ENCODE data around the gene C6orf89.
"Not testable (repeated sequence)": the region's sequence is repeated elsewhere in the genome, so short reads cannot be mapped to it uniquely, and the experiment has no call there.

C6orf89 gene

GRCh38 chr6:36888115-36888643 is 2.4 kb downstream of the C6orf89 start:
- no peak for DNase-seq

DNA sequence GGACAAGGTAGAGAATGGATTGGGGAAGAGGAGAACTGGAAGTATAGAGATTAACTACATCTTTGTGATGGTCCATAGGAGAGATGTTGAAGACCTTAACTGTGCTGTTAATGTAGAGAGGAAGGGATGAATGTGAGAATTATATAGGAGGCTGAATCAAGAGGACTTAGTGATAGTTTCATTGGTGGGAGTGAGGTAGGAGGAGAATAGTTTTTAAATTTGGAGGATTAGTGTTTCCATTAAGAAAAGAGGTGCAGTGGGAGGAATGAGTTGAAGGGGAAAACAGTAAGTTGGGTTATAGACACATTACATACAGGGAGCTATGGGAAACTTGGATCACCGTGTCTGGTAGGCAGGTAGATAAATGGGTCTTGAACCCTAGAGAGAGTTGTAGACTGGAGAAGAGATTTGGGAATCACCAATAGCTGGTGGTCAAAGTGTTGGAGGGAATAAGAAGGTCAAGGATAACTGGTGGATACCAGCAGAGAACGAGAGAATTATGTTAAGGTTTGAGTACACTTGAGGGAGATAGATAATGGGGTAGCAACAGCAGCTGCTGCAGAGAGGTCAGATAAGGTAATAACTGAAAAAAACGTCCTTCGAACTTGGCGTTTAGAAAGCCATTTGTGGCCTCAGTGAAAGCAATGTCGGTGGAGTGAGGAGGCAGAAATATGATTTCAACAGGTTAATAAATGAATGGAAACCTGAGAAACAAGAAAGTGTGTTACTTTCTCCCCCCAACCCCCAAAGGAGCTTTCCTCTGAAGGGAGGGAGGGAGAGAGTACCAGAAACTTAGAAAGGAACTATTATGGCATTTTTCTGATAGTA is 3.1 kb downstream of the C6orf89 start:
- peak; percentile 76 for DNase-seq

GRCh38 chr6:36890112-36890663 is 4.4 kb downstream of the C6orf89 start:
- no peak for DNase-seq

DNA sequence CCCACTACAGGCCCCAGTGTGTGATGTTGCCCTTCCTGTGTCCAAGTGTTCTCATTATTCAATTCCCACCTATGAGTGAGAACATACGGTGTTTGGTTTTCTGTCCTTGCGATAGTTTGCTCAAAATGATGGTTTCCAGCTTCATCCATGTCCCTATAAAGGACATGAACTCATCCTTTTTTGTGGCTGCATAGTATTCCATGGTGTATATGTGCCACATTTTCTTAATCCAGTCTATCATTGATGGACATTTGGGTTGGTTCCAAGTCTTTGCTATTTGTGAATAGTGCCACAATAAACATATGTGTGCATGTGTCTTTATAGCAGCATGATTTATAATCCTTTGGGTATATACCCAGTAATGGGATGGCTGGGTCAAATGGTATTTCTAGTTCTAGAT is 5.4 kb downstream of the C6orf89 start:
- not testable (repeated sequence) for DNase-seq

DNA sequence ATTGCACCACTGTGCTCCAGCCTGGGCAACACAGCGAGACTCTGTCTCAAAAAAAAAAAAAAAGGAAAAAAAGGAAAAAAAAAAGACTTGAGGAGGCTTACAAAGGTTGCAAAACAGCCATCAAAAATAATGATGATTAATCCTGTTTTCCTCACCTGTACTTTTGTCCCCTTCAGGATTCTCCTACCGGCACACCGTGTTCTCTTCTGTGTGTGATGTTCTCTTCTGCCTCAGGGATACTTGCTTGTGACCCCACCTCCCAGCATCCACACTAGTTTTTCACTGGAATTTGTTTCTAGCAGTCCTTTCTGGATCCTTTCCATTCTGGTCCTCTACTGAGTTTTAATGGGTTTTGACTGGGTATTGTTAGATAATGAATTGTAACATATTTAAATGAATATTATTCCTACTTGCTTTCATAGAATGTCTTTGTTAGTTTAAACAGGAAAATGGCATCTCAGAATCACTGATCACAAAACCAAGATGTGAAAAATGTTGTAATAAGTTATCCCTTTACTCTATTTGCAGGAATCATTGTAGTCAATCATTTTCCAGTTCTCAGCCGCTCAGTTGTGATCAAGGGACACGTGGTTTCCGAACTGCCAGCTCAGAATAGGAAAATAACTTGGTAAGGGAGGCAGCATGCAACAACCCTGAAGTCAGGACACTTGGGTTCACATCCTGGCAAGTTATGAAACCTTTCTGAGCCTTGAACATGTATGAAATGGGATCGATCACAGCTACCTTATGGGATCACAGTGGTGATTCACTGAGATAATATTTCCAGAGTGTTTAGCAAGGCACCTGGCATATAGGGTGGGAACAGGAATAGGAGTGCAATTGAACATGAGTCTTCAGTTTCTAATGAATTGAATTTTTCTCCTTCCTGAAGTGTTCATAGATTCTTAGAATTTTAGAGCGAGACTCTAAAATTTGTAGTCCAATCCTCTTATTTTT is 8.5 kb downstream of the C6orf89 start:
- DNase-seq, result no peak

GRCh38 chr6:36897609-36898008 is 11.9 kb downstream of the C6orf89 start:
- no peak for DNase-seq

GRCh38 chr6:36904114-36904513 is 18.4 kb downstream of the C6orf89 start:
- DNase-seq, result no peak

- no peak for DNase-seq
Observed at GRCh38 chr6:36904851-36905393, 19.2 kb downstream of the C6orf89 start.

DNA sequence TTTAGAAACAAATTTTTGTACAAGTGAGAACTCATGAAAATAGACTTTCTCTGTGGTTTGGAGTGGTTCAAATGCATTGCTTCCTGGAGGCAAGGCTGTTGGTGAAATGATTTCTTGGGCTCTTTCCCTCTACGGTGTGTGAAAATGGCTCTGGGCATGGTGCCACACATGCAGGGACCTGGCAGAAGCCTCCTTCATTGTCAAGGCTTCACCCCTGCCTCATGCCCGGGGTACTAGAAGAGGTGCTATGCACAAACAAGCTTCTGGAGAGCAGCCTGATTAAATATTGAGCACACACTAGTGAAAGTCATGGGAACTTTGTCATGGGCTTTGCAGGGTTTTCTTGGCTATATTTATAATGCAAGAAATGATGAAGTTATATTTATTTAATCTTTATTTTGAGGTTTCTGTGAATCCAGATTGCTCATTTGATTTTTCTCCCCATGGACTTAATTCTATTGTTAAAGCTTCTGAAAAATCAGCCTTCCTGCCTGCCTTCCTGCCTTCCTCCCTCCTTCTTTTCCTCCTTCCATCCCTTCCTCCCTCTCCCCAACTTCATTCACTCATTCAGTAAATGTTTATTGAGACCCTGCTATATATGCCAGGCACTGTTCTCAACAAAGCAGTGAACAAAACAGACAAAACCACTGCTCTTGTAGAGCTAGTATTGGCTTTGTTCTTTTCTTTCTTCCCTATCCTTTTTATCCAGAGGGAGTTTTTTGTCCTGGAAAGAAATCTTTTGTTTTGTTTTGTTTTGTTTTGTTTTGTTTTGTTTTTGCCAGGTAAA is 21.0 kb downstream of the C6orf89 start:
- DNase-seq, result no peak

DNA sequence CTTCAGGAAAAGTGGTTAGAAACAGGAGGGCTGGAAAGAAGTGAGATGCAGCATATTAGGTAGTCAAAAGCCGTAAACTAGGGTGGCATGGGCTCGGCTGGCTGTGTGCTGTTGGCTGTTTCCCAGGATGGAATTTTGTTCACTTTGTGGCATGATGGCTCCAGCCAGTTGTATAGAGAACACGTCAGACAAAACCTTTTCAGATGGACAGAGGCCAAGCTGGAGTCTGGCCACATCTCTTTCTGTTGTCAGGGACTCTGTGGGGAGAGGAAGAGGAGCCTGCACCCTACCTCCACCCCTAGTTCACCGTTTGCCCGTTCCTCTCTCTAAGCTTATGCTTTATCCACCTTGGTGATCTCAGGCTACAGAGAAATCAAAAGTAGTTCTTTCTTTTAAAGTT is 22.0 kb downstream of the C6orf89 start:
- no peak for DNase-seq

DNA sequence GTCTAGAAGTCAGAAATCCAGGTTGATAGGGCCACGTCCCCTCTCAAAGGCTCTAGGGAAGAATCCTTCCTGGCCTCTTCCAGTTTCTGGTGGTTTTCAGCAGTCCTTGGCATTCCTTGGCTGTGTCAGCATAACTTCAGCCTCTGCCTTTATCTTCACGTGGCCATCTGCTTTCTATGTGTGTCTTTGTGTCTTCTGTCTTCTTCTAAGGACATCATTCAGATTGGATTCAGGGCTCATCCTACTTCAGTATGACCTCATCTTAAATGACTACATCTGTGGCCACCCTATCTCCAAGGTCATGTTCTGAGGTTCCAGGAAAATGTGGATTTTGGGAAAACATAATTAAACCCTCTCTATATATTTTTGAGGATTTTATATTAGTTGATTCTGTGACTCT is 23.0 kb downstream of the C6orf89 start:
- DNase-seq, result no peak

DNA sequence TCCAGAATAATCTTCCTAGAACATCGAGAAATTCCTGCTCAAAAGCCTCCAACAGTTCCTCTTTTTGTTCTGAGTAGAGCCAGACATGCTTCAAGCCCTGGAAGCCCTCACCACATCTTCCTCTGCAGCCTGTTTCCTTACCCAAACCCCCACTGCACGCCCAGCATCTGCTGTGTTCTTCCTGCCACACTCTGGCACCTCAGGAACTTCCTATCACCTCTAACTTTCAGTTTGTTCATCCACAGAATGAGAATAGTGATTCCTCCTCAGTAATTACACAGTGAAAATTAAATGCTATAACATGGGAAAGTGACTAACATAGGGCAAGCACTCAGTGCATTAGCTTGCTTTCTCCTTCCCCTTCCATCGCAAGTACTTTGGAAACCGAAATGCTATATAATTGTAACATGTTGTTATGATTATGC is 26.3 kb downstream of the C6orf89 start:
- no peak for DNase-seq

GRCh38 chr6:36912586-36912985 is 26.8 kb downstream of the C6orf89 start:
- no peak for DNase-seq

GRCh38 chr6:36913082-36913481 is 27.3 kb downstream of the C6orf89 start:
- DNase-seq, result no peak

GRCh38 chr6:36914227-36914794 is 28.6 kb downstream of the C6orf89 start:
- no peak for DNase-seq

- no peak for DNase-seq
Observed at GRCh38 chr6:36915599-36915998, 29.8 kb downstream of the C6orf89 start.

DNA sequence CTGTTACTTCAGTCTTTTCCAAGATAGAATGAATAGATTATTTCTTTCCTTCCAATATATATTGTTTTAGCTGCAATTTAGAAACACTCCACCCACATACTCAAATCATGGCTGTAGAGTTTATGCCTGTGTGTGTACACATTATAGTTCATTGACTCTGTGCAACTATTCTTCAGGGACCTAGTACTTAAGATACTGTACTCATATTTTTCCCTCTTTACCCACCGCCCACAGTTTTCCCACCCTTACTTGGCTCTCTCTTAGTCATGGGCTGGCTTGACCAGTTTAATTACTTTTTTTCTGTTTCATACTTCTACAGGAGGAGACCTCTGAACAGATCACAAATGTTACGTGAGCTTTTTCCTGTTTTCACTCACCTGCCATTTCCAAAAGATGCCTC is 30.4 kb downstream of the C6orf89 start:
- DNase-seq, result no peak

DNA sequence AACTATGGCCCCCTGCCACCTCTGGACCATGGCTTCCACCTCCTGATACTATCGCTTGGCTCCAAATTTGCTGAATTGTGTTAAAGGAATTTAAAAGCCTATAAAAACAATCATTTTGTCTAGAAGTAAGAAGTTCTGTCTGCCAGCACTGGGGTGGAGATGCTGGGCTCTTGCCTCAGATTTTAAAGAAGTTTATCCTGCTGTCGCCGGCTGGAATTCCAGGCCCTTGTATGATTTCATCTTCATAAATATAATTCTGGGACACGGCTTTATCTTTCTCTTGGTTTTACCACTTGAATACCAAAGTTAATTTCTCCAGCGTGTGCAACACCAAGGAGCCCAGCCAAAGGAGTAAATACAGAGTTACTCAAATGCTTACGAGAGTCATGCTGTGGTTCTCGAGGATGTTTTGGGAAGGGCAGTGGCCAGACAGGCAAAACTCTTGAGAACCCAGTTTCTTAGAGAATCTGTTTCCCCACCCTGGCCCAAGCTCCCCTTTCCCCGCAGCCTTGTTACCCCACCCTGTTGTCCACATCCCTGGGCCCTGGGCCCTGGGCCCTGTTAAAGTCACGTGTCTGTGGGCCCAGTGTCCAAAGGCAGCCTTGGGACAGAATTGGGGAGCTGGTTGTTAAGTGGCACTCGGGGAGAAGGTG is 31.9 kb downstream of the C6orf89 start:
- DNase-seq, result no peak

GRCh38 chr6:36920049-36920448 is 34.3 kb downstream of the C6orf89 start:
- no peak for DNase-seq

DNA sequence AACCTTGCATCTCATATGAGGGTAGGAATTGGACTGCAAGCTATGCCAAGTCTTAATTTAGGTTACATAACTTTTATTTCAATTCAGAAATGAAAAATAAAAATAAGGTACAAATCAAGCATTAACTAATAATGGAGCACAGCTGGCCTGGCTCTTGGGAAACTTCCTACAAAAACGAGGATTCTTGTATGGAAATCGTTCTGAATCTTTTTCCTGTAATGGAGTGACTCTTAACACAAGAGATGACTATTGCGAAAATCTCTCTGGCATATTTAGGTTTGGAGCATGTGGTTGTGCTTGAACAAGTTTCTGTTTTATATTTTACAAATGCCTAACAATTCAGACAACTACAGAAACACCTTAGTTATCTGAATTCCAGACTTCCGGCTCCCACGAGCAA is 34.8 kb downstream of the C6orf89 start:
- no peak for DNase-seq

DNA sequence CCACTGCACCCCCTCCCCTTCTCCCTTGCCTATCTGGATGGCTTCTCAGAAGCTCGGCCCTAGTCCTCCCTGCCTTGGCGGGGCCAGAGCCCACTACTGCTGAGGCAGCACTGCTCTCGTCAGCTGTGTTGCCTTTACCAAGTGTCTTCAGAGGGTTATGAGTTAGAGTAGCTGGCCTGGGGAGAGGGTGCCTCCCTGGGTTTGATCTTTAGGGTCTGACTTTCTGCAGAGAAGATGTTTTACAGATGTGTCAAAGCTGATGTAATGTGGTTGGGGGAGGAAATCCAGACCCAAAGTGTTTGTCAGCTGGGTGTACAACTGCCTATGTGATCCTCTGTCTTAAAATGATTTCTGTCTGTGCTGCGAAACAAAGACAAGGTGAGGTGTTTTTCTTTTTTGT is 38.4 kb downstream of the C6orf89 start:
- no peak for DNase-seq
